Stomach (tissue), 4 donors: ENCODE measurements around the gene GDF9.

ENCODE experiments used
- POLR2AphosphoS5 ChIP-seq, 3 donors: sonication (generic); formaldehyde crosslinking; IDR thresholded peaks; one replicate each; pipeline ENCODE4 v1.6.1; 2016; ENCODE audit warnings: antibody characterized with exemption in 3 of 3
- TF ChIP-seq, protein P1 (sequence below), 7 experiments: fragments of 450-650 bp in 4 of 7; fragments of 200-600 bp in 3 of 7; sonication (generic) in 3 of 7; IDR thresholded peaks; one replicate each; pipeline ENCODE4 v1.5.1; 2016 to 2019; ENCODE audit warnings: antibody characterized with exemption in 7 of 7, control low read depth in 2 of 7, mild to moderate bottlenecking in 1 of 7

GRCh38 chr5:132817011-132817410 lies 49.3 kb downstream of the GDF9 start:
- no peak for TF ChIP-seq POLR2AphosphoS5 (IDR thresholded peaks at IDR 0.05)
- TF ChIP-seq, protein P1, sequence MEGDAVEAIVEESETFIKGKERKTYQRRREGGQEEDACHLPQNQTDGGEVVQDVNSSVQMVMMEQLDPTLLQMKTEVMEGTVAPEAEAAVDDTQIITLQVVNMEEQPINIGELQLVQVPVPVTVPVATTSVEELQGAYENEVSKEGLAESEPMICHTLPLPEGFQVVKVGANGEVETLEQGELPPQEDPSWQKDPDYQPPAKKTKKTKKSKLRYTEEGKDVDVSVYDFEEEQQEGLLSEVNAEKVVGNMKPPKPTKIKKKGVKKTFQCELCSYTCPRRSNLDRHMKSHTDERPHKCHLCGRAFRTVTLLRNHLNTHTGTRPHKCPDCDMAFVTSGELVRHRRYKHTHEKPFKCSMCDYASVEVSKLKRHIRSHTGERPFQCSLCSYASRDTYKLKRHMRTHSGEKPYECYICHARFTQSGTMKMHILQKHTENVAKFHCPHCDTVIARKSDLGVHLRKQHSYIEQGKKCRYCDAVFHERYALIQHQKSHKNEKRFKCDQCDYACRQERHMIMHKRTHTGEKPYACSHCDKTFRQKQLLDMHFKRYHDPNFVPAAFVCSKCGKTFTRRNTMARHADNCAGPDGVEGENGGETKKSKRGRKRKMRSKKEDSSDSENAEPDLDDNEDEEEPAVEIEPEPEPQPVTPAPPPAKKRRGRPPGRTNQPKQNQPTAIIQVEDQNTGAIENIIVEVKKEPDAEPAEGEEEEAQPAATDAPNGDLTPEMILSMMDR (IDR thresholded peaks at IDR 0.05) = no peak
